Kasumi-1 (cell line): ENCODE measurements around the gene AMPH.
"Not testable (repeated sequence)": the region's sequence is repeated elsewhere in the genome, so short reads cannot be mapped to it uniquely, and the experiment has no call there.

Source experiments
- DNase-seq, 2 experiments: peaks; one replicate each; lab custom pipeline; 2025; lab: John Stamatoyannopoulos, UW

The AMPH gene

GRCh38 chr7:38350777-38351176 is 280.4 kb downstream of the AMPH start:
- DNase-seq = not testable (repeated sequence)

DNA sequence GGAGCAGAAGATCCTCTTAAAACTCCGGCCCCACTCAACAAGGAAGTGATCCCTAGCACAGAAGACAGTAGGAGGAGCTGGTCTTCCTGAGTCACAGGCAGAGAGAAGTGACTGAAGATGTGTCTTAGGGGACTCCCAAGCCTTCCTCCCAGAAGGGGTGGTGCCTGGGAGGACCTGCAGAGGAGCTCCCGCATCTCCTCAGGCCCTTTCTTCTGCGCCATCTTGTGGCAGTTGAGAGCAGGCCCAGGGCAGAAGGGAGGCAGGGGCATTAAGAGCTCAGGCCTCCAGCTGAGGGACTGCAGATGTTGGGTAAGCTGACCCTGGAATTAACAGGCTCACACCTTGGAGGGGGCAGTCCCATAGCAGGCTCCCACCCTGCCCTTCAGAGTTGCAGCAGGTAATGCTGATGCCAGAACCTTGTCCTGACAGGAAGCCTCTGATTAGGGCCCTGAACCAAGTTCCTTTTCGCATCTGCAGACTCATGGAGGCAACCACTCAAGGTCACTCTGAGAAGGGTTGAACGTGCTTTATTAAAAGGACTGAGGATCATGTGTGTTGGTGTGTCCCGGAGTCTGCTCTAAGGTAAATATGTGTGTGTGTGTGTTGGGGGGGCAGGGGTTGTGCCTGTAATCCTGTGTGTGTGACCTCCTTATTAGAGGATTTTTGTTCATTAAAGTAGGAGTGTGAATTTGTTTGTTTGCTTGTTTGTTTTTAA is 281.1 kb downstream of the AMPH start:
- peak; percentile 86 for DNase-seq

DNA sequence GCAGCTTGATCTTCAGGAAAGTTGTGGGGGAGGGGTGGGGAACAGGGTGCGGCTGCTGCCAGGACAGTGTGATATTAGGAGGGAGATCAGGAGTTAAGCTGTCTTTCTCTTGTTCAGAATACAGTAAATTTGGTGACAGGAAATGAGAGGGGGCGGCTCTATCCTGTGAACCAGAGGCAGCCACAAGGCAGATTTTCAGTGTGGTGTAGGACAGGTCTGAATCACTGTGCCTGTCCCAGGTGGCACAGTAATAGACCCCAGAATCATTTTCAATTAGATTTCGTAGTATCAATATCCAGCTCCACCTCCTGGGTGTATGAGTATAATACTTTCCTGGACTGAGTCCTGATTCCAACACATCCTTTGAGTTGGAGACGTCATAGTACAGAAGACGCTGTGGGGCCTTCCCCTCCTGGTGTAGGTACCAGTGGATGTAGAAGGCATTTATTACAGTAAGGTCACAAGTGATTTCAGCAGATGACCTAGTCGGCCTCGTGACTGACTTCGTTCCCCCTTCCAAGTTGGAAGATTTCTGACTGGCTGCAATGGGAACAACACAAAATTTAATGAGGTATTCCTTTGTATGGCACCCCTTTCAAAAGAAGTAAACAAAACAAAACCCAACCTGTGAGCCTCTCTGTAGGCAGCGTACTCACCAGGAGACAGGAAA is 281.9 kb downstream of the AMPH start:
- DNase-seq = peak; percentile 15 to 35

DNA sequence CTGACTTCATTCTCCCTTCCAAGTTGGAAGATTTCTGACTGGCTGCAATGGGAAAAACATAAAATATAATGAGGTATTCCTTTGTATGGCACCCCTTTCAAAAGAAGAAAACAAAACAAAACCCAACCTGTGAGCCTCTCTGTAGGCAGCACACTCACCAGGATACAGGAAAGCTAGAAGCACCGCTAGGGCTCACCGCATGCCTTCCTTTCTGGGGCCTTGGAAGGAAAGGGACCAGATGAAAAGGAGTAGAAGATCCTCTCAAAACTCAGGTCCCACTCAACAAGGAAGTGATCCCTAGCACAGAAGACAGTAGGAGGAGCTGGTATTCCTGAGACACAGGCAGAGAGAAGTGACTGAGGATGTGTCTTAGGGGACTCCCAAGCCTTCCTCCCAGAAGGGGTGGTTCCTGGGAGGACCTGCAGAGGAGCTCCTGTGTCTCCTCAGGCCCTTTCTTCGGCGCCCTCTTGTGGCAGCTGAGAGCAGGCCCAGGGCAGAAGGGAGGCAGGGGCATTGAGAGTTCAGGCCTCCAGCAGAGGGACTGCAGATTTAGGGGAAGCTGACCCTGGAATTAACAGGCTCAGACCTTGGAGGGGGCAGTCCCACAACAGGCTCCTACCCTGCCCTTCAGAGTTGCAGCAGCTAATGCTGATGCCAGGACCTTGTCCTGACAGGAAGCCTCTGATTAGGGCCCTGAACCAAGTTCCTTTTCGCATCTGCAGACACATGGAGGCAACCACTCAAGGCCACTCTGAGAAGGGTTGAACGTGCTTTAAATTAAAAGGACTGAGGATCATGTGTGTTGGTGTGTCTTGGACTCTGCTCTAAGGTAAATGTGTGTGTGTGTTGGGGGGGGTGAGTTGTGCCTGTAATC is 285.6 kb downstream of the AMPH start:
- DNase-seq = peak; percentile 85 to 86

DNA sequence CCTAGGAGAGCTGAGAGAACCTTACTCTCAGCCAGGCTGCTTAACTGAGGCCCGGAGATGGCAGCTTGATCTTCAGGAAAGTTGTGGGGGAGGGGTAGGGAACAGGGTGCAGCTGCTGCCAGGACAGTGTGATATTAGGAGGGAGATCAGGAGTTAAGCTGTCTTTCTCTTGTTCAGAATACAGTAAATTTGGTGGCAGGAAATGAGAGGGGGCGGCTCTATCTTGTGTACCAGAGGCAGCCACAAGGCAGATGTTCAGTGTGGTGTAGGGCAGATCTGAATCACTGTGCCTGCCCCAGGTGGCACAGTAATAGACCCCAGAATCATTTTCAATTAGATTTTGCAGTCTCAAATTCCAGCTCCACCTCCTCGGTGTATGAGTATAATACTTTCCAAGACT is 286.4 kb downstream of the AMPH start:
- DNase-seq = peak; percentile 17 to 27

DNA sequence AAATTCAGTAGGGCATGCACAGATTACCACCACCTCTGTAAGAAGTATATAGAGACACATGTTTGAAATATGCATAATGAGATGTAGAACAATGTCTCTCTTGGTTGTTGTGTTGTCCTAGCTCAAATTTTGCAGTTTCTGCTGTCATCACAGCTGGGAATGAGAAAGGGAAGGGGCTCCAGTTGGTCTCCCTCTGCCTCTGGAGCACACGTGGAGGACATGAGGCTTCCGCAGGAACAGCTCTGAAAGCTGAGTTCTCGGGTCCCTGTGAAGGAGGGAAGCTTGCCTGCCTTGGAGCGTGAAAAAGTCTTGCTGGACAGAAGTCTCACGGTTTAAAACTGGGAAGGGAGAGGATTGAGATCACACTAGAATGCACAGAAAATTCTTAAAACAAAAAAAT is 289.0 kb downstream of the AMPH start:
- DNase-seq = peak; percentile 56 to 59

- DNase-seq = peak; percentile 97 to 99
Measured at GRCh38 chr7:38341172-38341705, 289.9 kb downstream of the AMPH start.

DNA sequence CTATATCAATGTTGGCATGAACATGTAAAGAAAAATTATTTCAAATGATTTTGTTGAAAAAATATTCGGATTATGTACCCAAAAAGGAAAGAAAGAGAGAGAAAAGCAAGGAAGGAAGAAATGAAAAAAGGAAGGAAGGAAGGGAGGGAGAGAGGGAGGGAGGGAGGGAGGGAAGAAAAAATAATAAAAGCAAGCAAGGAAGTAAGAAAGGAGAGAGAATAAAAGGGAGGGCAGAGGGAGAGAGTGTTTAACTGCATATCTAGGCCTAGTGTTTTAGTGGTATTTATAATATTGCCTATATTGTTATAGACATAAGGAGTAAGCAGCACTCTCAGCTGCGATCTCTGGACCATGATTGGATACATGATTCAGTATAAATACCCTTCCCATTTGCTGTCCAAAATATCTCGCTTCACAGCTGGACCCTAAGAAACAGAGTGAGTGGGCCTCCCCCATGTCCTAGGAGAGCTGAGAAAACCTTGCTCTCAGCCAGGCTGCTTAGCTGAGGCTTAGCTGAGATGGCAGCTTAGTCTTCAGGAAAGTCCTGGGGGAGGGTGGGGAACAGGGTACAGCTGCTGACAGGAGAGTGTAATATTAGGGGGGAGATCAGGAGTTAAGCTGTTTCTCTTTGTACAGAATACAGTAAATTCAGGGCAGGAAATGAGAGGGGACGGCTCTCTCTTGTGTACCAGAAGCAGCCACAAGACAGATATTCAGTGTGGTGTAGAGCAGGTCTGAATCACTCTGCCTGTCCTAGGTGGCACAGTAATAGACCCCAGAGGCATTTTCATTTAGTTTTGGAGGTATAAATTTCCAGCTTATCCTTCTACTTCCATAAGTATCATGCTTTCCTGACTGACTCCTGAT is 291.0 kb downstream of the AMPH start:
- DNase-seq = peak; percentile 47 to 49

DNA sequence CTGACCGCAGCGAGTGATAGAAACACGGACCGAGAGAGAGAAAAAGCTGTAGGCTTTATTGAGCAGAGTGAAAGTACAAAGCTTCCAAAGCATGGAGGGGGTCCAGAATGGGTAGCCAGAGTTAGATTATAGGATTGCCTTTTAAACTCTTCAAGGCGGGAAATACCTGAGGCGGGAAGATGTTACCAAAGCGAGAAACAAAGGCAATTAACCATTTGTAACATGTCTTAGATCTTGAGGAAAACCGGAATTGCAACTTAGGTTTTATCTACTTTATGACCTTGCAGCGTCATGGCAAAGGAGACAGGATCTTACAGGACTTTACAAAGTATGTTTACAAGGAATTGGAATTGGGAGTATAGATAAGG is 295.0 kb downstream of the AMPH start:
- not testable (repeated sequence) for DNase-seq

DNA sequence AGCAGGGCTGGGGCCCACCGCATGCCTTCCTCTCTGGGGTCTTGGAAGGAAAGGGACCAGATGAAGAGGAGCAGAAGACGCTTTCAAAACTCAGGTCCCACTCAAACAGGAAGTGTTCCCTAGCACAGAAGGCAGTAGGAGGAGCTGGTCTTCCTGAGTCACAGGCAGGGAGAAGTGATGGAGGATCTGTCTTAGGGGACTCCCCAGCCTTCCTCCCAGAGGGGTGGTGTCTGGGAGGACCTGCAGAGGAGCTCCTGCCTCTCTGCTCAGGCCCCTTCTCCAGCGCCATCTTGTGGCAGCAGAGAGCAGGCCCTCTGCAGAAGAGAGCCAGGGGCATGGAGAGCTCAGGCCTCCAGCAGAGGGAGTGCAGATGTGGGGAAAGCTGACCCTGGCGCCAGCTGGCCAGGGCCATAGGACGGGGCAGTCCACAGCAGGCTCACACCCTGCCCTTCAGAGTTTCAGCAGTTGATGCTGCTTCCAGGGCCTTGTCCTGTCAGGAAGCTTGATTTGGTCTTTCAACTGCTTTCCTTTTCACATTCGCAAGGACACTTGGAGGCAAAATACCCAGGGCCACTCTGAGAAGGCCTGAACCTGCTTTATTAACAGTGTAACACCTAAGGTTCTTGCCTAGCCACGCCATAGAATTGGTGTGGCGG is 295.6 kb downstream of the AMPH start:
- DNase-seq = peak; percentile 98

DNA sequence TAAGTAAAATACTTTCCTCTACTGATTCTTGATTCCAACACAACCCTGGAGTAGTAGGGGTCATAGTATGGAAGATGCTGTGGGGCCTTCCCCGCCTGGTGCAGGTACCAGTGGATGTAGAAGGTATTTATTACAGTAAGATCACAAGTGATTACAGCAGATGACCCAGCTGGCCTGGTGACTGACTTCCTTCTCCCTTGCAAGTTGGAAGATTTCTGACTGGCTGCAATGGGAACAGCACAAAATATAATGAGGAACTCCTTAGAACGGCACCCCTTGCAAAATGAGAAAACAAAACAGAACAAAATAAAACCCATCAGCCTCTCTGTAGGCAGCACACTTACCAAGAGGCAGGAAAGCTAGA is 296.1 kb downstream of the AMPH start:
- peak in 1 of 2 experiments; percentile 93 for DNase-seq

DNA sequence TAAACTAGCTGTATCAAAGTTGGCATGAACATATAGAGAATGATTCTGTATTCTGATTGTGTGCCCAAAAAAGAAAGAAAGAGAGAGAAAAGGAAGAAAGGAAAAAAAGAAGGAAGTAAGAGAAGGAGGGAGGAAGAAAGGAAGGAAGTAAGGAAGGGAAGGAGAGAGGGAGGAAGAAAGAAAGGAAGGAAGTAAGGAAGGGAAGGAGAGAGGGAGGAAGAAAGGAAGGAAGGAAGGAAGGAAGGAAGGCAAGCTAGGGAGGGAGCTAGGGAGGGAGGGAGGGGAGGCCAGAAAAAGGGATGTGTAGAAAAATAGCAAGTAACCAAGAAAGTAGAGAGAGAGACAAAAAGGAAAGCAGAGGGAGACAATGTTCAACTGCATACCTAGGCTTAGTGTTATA is 297.0 kb downstream of the AMPH start:
- DNase-seq = no peak
